Gastrocnemius medialis (tissue), 4 donors: ENCODE results near the gene EDN1. TPM values are rescaled to one million over a fixed set of nuclear protein-coding genes. Genes with fewer than 3 reads are reported as not detected.

Source experiments
- ATAC-seq, 2 donors: fragments of 150-250 bp; one replicate each; pipeline ENCODE4 v1.9.1; 2016
- DNase-seq, 2 donors: peaks; one replicate each; pipeline ENCODE4 v3.0.0-alpha.2; 2019
- H3K27ac ChIP-seq, 4 donors: fragments of 200-600 bp; sonication (generic); 1 replicate in 1 of 4; 2 replicates in 3 of 4; pipeline ENCODE4 v1.5.1; 2016 to 2018; ENCODE audit warnings: mild to moderate bottlenecking in 2 of 4, moderate library complexity in 1 of 4
- H3K27me3 ChIP-seq, 3 donors: fragments of 200-600 bp; sonication (generic) in 2 of 3; 1 replicate in 1 of 3; 2 replicates in 2 of 3; pipeline versions ENCODE4 v1.5.1 to v1.6.0; 2016 to 2019; ENCODE audit warnings: mild to moderate bottlenecking in 1 of 3, moderate library complexity in 1 of 3
- H3K36me3 ChIP-seq, 2 donors: fragments of 200-600 bp; sonication (generic) in 1 of 2; one replicate each; pipeline ENCODE4 v1.5.1; 2017 to 2018
- H3K4me1 ChIP-seq, 2 donors: fragments of 200-600 bp; sonication (generic) in 1 of 2; one replicate each; pipeline ENCODE4 v1.5.1; 2016 to 2017; ENCODE audit warnings: mild to moderate bottlenecking in 2 of 2
- H3K4me3 ChIP-seq, 4 donors: fragments of 200-600 bp; sonication (generic) in 3 of 4; 1 replicate in 1 of 4; 2 replicates in 3 of 4; pipeline ENCODE4 v1.5.1; 2016 to 2019; ENCODE audit warnings: mild to moderate bottlenecking in 2 of 4
- H3K9me3 ChIP-seq, 3 donors: fragments of 200-600 bp; sonication (generic) in 2 of 3; 1 replicate in 1 of 3; 2 replicates in 2 of 3; pipeline ENCODE4 v1.5.1; 2016 to 2019
- POLR2A ChIP-seq, 2 donors: fragments of 450-650 bp; IDR thresholded peaks; one replicate each; pipeline ENCODE4 v1.6.1; 2017; ENCODE audit warnings: antibody characterized with exemption in 2 of 2, mild to moderate bottlenecking in 2 of 2, moderate library complexity in 2 of 2
- in situ Hi-C, 4 donors: fragments of 200-750 bp; cut with MboI; loops; one replicate each; pipeline versions ENCODE4 v1.15.0 to v1.8.0; 2017; ENCODE audit warnings: low sequenced_read_pairs in 4 of 4
- intact Hi-C: fragments of 100-400 bp; cut with DNase I; formaldehyde crosslinking; loops from one replicate; pipeline ENCODE4 v1.15.1; 2023; ENCODE audit warnings: low total_unique reads
- total RNA-seq, 4 donors: library from RNA; depleted of rRNA; stranded (reverse); fragments of >200 nt; gene quantifications; one replicate each; pipeline versions ENCODE4 v1.1.0 to v1.2.3, GENCODE V29; 2016
- TF ChIP-seq, protein P1 (sequence below), 5 experiments: fragments of 450-650 bp in 3 of 5; fragments of 200-600 bp in 2 of 5; sonication (generic) in 2 of 5; IDR thresholded peaks in 4 of 5; conservative IDR thresholded peaks in 1 of 5; 1 replicate in 4 of 5; 2 replicates in 1 of 5; pipeline ENCODE4 v1.5.1; 2016 to 2019; ENCODE audit warnings: antibody characterized with exemption in 5 of 5, mild to moderate bottlenecking in 3 of 5, moderate library complexity in 3 of 5

The EDN1 gene
- total RNA-seq, 4 donors from 2014 or later, result 7.4 to 12.0 (median 9.3) TPM

DNA sequence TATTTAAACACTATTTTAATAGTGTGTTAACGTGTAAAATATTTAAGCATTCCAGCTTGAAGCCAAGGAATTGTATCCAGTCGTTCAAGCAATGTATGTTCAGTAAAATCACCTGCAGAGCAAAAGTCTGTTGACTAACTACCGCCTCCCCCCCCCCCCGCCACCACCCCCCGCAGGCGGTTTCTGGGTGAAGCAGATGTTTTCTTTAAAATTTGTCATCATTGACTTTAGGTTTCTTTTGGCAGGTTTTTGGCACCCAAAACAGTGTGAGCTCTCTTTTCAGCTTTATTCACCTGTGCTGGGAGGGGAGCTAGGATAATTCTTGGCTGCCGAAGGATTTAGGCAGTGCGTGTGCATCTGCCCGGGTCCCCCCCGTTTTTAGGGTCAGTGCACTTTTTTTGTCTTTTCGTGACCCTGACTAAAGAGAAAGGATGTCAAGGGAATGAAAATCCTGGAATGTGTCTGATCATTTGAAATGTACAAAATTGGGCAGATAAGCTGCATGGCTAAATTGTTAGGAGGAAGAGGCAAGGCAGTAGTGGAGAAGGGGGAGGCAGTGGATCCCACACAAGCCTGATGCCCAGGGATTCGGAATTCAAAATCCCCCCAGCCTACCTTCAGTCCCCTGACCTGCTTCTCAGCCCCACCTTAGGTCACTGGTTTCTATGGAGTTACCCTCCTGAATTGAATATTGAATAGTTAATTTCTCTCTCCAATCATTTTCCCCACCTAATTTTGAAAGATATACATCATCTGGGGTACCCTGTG is 1.1 kb downstream of the EDN1 start:
- peak overlapping the region in 3 of 4 donors; percentile 32 to 55 (median 36) for H3K27ac ChIP-seq

DNA sequence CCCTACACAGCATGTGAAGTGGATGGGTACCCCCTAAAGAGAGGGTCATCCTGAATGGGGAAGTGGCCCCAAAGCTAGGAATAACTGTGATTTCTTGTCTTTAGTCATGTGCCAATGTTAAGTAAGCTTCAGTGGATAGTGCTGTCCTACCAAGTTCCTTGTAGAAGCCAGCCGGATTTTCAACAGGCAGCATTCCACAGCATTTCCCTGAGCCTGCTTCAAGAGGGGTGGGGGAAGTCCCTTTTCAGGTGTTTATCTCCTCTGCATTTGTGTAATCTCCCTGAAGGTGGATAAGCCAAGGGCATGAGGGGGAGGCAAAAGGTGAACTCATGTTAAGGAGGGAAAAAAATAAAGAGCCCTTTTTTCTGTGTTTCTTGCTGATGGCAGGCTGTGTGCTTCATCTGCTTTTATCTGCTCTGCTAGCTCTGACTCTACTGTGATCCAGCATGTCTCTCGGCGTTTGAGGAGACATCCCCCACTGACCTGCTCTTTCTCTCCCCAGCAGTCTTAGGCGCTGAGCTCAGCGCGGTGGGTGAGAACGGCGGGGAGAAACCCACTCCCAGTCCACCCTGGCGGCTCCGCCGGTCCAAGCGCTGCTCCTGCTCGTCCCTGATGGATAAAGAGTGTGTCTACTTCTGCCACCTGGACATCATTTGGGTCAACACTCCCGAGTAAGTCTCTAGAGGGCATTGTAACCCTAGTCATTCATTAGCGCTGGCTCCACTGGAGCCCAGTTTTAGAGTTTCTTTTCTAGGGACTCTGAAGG is 1.9 kb downstream of the EDN1 start:
- no peaks in the 10 kb centered on the region for H3K36me3 ChIP-seq
- H3K27ac ChIP-seq, result peak overlapping the region in 3 of 4 donors; percentile 32 to 55 (median 36)
- in situ Hi-C loops, result no loop called here
- TF ChIP-seq, protein P1, sequence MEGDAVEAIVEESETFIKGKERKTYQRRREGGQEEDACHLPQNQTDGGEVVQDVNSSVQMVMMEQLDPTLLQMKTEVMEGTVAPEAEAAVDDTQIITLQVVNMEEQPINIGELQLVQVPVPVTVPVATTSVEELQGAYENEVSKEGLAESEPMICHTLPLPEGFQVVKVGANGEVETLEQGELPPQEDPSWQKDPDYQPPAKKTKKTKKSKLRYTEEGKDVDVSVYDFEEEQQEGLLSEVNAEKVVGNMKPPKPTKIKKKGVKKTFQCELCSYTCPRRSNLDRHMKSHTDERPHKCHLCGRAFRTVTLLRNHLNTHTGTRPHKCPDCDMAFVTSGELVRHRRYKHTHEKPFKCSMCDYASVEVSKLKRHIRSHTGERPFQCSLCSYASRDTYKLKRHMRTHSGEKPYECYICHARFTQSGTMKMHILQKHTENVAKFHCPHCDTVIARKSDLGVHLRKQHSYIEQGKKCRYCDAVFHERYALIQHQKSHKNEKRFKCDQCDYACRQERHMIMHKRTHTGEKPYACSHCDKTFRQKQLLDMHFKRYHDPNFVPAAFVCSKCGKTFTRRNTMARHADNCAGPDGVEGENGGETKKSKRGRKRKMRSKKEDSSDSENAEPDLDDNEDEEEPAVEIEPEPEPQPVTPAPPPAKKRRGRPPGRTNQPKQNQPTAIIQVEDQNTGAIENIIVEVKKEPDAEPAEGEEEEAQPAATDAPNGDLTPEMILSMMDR (IDR thresholded peaks at IDR 0.05 in 4 of 5, conservative IDR thresholded peaks at IDR 0.05 in 1 of 5), result no peak
- TF ChIP-seq POLR2A (IDR thresholded peaks at IDR 0.05), result no peak
- no peaks in the 10 kb centered on the region for H3K9me3 ChIP-seq
- peak overlapping the region; percentile 46 to 61 (median 56) for H3K4me3 ChIP-seq
- intact Hi-C loops, result loop anchor here (10.0 kb wide), 1 partner anchor 313 kb away; no protein-coding TSS in a partner anchor
- H3K4me1 ChIP-seq, result peaks cover 3 to 7% of the 10 kb centered on the region in 2 donors
- DNase-seq (no peak), ATAC-seq (no peak)
- peaks cover 7 to 14% (median 12%) of the 10 kb centered on the region in 3 donors for H3K27me3 ChIP-seq

More for the DNA sequence above, 1.1 kb downstream of the EDN1 start:
- Histone ChIP-seq H3K4me1 (peaks cover 3 to 7% of the 10 kb centered on the region in 2 donors), H3K4me3 (peak overlapping the region; percentile 46 to 61 (median 56)), H3K9me3 (no peaks in the 10 kb centered on the region), H3K27me3 (peaks cover 7 to 14% (median 12%) of the 10 kb centered on the region in 3 donors), H3K36me3 (no peaks in the 10 kb centered on the region)
- DNase-seq (no peak), ATAC-seq (no peak)
- TF ChIP-seq, protein P1 (IDR thresholded peaks at IDR 0.05 in 4 of 5, conservative IDR thresholded peaks at IDR 0.05 in 1 of 5), result no peak
- no peak for TF ChIP-seq POLR2A (IDR thresholded peaks at IDR 0.05)
- intact Hi-C loops, result loop anchor here (10.0 kb wide), 1 partner anchor 314 kb away; no protein-coding TSS in a partner anchor
- in situ Hi-C loops, result no loop called here

DNA sequence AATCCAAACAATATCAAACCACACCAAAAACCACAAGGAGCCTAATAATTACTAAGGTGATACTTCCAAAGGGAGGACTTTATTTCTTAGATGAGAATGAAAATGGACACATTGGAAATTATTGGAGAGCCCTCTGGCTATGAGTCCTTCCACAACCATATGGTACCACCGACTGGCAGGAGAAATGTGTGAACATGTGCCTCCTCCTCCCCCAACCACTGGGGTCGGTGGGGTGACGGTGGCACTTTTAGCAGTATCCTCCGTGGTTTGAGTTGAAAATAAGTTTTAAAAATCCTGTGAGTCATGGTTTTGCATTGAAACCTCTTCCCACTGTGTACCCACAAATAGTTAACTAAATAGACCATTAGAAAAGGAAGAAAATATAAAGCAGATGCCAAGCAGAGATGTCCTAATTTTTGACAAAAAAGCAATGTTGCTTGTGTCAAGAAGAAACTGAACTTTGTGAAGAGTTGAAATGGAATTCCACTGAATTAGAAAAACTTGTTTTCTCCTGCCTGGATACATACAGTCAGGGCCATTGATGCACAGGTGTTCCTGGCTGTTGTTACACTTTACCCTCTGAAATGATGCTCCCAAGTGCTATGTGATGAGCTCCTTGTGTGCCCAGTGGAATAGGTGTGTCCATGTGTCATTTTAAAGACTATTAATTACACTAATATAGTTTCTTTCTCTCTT is 3.2 kb downstream of the EDN1 start:
- Histone ChIP-seq H3K27me3 (peaks cover 7 to 14% (median 12%) of the 10 kb centered on the region in 3 donors), H3K36me3 (no peaks in the 10 kb centered on the region), H3K4me1 (peaks cover 3 to 7% of the 10 kb centered on the region in 2 donors), H3K4me3 (peak overlapping the region in 3 of 4 donors; percentile 46 to 61 (median 55)), H3K9me3 (no peaks in the 10 kb centered on the region), H3K27ac (no peak overlapping the region)
- ATAC-seq, result no peak
- in situ Hi-C loops, result no loop called here
- TF ChIP-seq POLR2A (IDR thresholded peaks at IDR 0.05), result no peak
- TF ChIP-seq, protein P1 (IDR thresholded peaks at IDR 0.05 in 4 of 5, conservative IDR thresholded peaks at IDR 0.05 in 1 of 5), result no peak
- DNase-seq, result no peak
- intact Hi-C loops, result loop anchor here (10.0 kb wide), 1 partner anchor 311 kb away; no protein-coding TSS in a partner anchor
